ENCODE measurements around the gene GINS1. TPM values are rescaled to one million over a fixed set of nuclear protein-coding genes. Genes with fewer than 3 reads are reported as not detected.
"Not testable (repeated sequence)": the region's sequence is repeated elsewhere in the genome, so short reads cannot be mapped to it uniquely, and the experiment has no call there.

The GINS1 gene
- total RNA-seq, 3 donors from 2014 or later, result 15.3 to 25.4 (median 18.3) TPM

DNA sequence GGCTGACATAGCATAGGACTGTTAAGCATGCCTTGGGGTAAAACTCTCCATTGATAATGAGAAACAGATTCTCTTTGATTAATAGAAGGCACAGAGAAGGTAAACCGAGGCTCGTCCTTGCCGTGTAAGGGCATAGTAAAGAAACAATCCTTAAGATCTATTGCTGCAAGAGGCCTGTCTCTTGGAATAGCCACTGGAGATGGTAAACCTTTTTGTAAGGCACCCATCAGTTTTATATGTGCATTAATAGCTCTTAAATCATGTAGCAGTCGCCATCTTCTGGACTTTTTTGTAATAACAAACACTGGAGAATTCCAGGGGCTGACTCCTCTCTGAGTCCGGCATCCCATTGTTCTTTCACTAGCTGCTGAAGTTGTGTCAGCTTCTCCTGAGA lies 8.4 kb upstream of the GINS1 start:
- H3K9me3 Mint-ChIP-seq, result peaks cover 14% of the 10 kb centered on the region
- peak; percentile 60 to 73 for ATAC-seq
- H3K27me3 Mint-ChIP-seq (ENCODE audit: low read depth), result no peaks in the 10 kb centered on the region
- peaks cover 4% of the 10 kb centered on the region for H3K36me3 Mint-ChIP-seq (ENCODE audit: insufficient read depth)
- no peak for DNase-seq
- H3K4me3 Mint-ChIP-seq, result no peak overlapping the region
- no peaks in the 10 kb centered on the region for H3K4me1 Mint-ChIP-seq (ENCODE audit: low read depth)

DNA sequence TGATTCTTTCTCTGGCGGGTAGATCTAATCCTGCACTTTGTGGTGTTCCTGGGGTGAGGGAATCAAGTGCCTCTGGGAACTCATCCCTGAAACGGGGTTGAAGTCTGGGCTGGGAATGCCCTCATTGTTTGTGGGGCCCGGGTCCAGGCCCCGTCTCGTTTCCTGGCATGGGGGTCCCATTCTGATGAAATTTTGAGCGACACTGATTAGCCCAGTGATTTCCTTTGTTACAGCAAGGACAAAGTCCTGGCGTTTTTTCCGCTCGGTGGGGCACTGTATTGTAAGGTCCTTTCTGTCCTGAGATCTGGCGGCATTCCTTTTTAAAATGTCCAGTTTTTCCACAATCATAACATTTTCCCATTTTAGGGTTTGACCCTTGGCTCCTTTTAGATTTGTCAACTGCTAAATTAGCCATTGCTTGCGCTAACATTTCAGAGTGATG lies 7.2 kb upstream of the GINS1 start:
- not testable (repeated sequence) for DNase-seq; ATAC-seq; H3K36me3 Mint-ChIP-seq (ENCODE audit: insufficient read depth); H3K27me3 Mint-ChIP-seq (ENCODE audit: low read depth); H3K4me3 Mint-ChIP-seq; H3K4me1 Mint-ChIP-seq (ENCODE audit: low read depth)
- peaks cover 18% of the 10 kb centered on the region for H3K9me3 Mint-ChIP-seq

DNA sequence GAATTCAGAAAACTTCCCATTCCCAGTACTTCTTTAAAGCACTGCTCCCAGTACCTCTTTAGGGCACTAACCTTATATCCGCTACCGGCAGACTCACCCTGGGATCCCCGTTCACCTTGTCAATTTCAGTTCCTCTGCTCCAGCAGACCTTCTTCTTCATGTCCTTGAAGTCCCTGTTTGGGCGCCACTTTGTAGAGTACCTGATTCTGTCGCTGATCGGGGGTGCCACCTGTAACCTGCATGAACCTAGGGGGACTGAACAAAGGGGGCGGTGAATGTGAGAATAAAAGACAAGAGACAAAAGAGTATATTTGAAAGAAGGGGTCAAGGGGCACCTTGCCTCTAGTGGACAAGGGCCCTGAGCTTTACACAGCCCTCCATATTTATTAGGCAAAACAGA lies 4.9 kb upstream of the GINS1 start:
- Mint-ChIP-seq H3K36me3 (ENCODE audit: insufficient read depth) (peaks cover 4% of the 10 kb centered on the region), H3K4me1 (ENCODE audit: low read depth) (peaks cover 5% of the 10 kb centered on the region), H3K4me3 (no peak overlapping the region), H3K27me3 (ENCODE audit: low read depth) (no peaks in the 10 kb centered on the region), H3K9me3 (peaks cover 18% of the 10 kb centered on the region)
- DNase-seq (no peak), ATAC-seq (no peak)

DNA sequence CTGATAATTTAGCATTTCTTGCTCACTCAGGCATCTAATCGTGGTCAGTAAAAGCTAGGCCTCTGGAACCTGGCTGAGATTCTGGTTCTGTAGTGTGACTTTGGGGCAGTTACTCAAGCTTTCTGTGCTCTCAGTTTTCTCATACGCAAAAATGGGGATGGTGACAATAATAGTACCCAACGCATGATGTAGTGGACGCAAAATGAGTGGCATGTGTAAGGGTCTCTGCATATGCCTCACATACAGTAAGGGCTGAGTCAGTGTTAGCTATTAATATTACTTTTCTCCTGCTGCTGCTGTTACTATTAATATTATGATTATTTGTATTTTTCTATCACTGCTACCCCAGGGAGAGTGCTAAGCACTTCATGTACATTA lies 686 bp downstream of the GINS1 start:
- peak overlapping the region; percentile 86 for H3K4me3 Mint-ChIP-seq
- H3K9me3 Mint-ChIP-seq, result peaks cover 7% of the 10 kb centered on the region
- H3K27me3 Mint-ChIP-seq (ENCODE audit: low read depth), result no peaks in the 10 kb centered on the region
- DNase-seq, result no peak
- ATAC-seq, result peak in 1 of 2 donors; percentile 24
- H3K4me1 Mint-ChIP-seq (ENCODE audit: low read depth), result peaks cover 12% of the 10 kb centered on the region
- peaks cover 2% of the 10 kb centered on the region for H3K36me3 Mint-ChIP-seq (ENCODE audit: insufficient read depth)

DNA sequence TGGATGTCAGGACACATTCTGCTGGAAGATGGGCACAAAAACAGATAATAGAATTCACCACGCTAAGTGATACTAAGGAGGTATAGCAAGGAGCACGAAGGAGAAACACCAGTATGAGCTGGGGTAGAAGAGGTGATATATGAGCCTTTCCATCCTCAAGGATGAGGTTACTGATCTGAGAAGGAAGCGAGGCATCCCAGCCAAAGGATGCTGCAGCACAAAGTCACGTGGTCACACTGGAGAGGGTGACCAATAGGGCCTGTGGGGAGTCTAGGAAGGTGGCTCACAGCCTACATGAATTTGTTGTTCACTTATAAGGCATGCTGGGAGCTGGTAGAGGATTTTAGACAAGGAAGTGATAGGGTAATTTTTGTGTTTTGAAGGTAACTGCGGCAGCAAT lies 1.4 kb downstream of the GINS1 start:
- H3K4me1 Mint-ChIP-seq (ENCODE audit: low read depth), result peaks cover 12% of the 10 kb centered on the region
- H3K27me3 Mint-ChIP-seq (ENCODE audit: low read depth), result no peaks in the 10 kb centered on the region
- no peaks in the 10 kb centered on the region for H3K36me3 Mint-ChIP-seq (ENCODE audit: insufficient read depth)
- H3K9me3 Mint-ChIP-seq, result peaks cover 3% of the 10 kb centered on the region
- ATAC-seq (no peak), DNase-seq (no peak)
- H3K4me3 Mint-ChIP-seq, result peak overlapping the region; percentile 86

DNA sequence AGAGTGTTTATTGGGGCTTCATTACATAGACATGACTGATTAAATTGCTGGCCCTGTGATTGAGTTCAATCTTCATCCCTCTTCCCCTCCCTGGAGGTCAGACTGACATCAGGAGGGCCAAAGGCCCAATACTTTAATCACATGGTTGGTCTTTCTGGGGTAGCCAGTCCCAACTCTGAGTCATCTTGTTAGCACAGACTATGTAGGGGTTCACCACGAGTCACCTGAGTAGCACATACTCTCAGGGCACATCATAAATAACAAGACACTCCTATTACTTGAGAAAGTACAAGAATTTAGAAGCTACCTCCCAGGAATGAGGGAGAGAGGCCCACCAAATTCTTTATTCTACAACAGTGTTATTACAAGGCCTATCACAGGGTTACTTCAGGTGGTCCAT lies 11.3 kb downstream of the GINS1 start:
- Mint-ChIP-seq H3K9me3 (no peaks in the 10 kb centered on the region), H3K4me1 (ENCODE audit: low read depth) (no peaks in the 10 kb centered on the region), H3K4me3 (no peak overlapping the region), H3K27me3 (ENCODE audit: low read depth) (no peaks in the 10 kb centered on the region), H3K36me3 (ENCODE audit: insufficient read depth) (no peaks in the 10 kb centered on the region)
- ATAC-seq (no peak), DNase-seq (no peak)

DNA sequence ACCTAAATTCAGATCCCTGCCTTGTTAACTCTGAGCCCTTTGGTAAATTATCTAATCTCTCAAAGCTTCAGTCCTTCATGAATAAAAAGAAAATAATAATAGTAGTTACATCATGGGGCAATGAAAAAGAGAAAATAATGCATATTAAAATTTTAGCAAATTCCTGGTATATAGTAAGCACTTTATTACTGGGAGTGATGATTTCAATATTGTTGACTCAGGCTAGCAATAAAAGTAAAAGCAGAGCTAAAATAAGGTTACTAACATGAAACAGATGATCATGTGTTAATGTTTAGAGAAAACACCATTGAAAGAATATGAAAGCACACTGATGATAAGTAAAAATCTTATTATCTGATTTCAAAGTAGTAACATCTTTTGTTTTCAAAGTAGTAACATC lies 13.6 kb downstream of the GINS1 start:
- DNase-seq (no peak), ATAC-seq (no peak)
- H3K9me3 Mint-ChIP-seq, result no peaks in the 10 kb centered on the region
- no peaks in the 10 kb centered on the region for H3K4me1 Mint-ChIP-seq (ENCODE audit: low read depth)
- no peaks in the 10 kb centered on the region for H3K27me3 Mint-ChIP-seq (ENCODE audit: low read depth)
- H3K36me3 Mint-ChIP-seq (ENCODE audit: insufficient read depth), result no peaks in the 10 kb centered on the region
- H3K4me3 Mint-ChIP-seq, result no peak overlapping the region

DNA sequence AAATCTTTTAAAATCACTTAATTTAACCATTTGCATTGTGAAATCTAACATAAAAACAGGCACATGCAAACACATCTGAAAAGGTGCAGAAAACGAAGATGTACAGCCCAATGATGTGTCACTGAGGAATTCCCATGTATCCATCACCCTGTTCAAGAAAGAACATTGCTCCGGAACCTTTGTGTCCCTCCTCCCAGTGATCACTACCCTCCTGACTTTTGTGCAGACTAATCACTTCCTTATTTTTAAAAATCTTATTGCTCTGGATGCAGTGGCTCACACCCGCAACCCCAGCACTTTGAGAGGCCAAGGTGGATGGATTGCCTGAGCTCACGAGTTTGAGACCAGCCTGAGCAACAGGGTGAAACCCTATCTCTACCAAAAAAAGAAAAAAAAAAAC lies 14.6 kb downstream of the GINS1 start:
- DNase-seq, result no peak
- ATAC-seq, result no peak
- Mint-ChIP-seq H3K9me3 (no peaks in the 10 kb centered on the region), H3K36me3 (ENCODE audit: insufficient read depth) (no peaks in the 10 kb centered on the region), H3K27me3 (ENCODE audit: low read depth) (no peaks in the 10 kb centered on the region), H3K4me3 (no peak overlapping the region), H3K4me1 (ENCODE audit: low read depth) (no peaks in the 10 kb centered on the region)

DNA sequence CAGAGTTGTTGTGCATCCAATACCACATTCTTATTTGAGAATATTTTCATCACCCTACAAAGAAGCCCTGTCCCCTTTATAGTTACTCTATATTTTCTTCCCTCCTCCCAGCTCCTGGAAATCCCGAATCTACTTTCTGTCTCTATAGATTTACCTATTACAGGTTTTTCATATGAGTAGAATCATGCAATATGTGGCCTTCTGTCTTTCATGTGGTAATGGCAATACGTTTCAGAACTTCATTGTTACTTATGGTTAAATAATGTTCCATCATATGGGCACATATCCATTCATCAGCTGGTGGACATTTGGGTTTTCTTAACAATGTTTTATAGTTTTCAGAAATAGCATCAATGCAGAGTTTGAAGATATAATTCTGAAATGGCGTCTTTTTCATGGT lies 17.1 kb downstream of the GINS1 start:
- Mint-ChIP-seq H3K4me3 (no peak overlapping the region), H3K27me3 (ENCODE audit: low read depth) (no peaks in the 10 kb centered on the region), H3K4me1 (ENCODE audit: low read depth) (no peaks in the 10 kb centered on the region), H3K9me3 (no peaks in the 10 kb centered on the region), H3K36me3 (ENCODE audit: insufficient read depth) (peaks cover 3% of the 10 kb centered on the region)
- DNase-seq, result no peak
- no peak for ATAC-seq

DNA sequence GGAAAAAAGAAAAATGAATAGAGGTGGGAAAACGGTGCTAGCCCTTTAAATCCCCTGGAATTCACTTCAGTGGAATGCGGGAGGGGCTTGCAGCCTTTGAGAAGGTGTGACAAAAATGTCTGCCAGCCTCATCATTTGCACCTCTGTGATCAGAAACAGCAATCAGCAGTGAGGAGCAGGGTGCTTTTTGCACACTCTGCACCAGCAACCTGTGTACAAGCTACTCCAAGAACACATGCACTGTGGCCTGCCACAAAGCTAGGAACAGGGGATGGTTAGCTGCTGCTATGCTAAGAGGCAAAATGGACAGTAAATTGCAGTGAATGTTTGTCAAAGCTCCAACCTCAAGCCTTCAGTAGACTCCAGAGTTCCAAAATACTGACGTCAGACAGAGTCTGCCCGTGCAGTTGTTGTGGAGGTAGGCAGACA lies 29.7 kb downstream of the GINS1 start:
- Mint-ChIP-seq H3K27me3 (ENCODE audit: low read depth) (no peaks in the 10 kb centered on the region), H3K4me3 (no peak overlapping the region), H3K9me3 (no peaks in the 10 kb centered on the region), H3K36me3 (ENCODE audit: insufficient read depth) (no peaks in the 10 kb centered on the region), H3K4me1 (ENCODE audit: low read depth) (peaks cover 5% of the 10 kb centered on the region)
- no peak for DNase-seq
- no peak for ATAC-seq

DNA sequence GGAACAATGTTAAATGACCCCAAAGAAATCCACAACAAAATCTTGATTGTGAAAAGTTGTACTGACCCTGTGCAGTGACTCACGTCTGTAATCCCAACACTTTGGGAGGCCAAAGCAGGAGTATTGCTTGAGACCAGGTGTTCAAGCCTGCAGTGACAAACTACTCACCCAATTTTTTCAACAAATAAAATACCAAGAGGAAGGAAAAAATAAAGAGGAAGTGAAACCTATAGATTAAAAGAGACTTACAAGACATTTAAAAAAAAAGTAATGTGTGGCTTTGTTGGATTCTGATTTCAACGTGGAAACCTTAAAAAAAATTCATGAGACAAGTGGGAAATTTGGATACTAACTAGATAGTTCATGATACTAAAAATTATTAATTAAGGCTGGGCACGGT lies 31.9 kb downstream of the GINS1 start:
- Mint-ChIP-seq H3K4me3 (no peak overlapping the region), H3K9me3 (no peaks in the 10 kb centered on the region), H3K36me3 (ENCODE audit: insufficient read depth) (no peaks in the 10 kb centered on the region), H3K4me1 (ENCODE audit: low read depth) (peaks cover 5% of the 10 kb centered on the region), H3K27me3 (ENCODE audit: low read depth) (no peaks in the 10 kb centered on the region)
- ATAC-seq (no peak), DNase-seq (no peak)

DNA sequence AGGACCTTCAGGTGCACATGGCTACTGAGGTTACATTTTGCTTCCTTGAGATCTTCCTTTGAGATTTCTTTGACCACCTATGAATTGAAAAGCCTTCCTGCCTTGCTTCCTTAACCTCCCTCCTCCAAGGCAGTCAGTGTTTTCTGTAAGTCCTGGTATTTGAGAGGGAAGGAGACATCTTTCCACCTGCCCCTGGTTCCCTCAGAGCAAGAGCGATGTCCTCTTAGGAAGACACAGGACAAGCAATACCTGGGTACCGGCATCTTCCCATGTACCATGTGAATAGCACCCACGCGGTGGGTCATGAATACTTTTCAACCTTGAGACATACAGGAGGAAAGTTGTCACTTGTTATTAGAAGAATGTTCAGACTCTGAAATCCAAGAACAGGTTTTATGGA lies 37.1 kb downstream of the GINS1 start:
- no peaks in the 10 kb centered on the region for H3K9me3 Mint-ChIP-seq
- H3K36me3 Mint-ChIP-seq (ENCODE audit: insufficient read depth), result peaks cover 19% of the 10 kb centered on the region
- H3K27me3 Mint-ChIP-seq (ENCODE audit: low read depth), result no peaks in the 10 kb centered on the region
- ATAC-seq, result no peak
- H3K4me3 Mint-ChIP-seq, result no peak overlapping the region
- no peak for DNase-seq
- H3K4me1 Mint-ChIP-seq (ENCODE audit: low read depth), result peaks cover 3% of the 10 kb centered on the region

DNA sequence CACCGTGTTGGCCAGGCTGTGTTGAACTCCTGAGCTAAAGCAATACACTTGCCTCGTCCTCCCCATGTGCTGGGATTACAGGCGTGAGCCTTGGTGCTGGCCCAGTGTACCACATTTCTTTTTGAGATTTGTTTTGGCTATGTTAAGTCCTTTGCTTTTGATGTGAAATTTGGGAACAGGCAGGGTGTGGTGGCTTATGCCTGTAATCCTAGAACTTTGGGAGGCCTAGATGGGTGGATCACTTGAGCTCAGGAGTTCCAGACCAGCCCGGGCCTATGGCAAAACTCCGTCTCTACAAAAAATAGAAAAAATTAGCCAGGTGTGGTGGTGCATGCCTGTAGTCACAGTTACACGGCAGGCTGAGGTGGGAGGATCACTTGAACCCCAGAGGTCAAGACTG lies 40.2 kb downstream of the GINS1 start:
- DNase-seq (no peak), ATAC-seq (no peak)
- H3K4me3 Mint-ChIP-seq, result no peak overlapping the region
- peaks cover 19% of the 10 kb centered on the region for H3K36me3 Mint-ChIP-seq (ENCODE audit: insufficient read depth)
- H3K9me3 Mint-ChIP-seq, result no peaks in the 10 kb centered on the region
- H3K4me1 Mint-ChIP-seq (ENCODE audit: low read depth), result peaks cover 3% of the 10 kb centered on the region
- no peaks in the 10 kb centered on the region for H3K27me3 Mint-ChIP-seq (ENCODE audit: low read depth)

DNA sequence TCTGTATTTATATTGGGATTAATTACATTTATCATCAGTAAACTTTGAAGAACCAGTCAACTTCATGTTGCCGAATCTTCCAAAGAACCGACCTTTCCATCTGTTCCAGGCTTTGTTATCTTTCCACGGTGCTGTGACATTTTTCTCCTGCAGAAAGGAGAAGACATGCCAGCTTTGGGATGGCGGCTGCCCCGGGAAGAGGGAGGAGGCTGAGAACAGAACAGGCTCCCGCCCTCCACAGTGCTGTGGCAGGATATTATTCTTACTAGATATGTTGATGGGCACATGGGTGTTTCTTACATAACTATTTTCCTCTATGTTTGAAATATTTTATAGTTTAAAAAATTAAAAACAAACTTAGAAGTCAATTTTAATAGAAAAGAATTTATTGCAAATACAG lies 44.9 kb downstream of the GINS1 start:
- H3K36me3 Mint-ChIP-seq (ENCODE audit: insufficient read depth), result peaks cover 9% of the 10 kb centered on the region
- no peaks in the 10 kb centered on the region for H3K4me1 Mint-ChIP-seq (ENCODE audit: low read depth)
- H3K4me3 Mint-ChIP-seq, result no peak overlapping the region
- ATAC-seq, result no peak
- DNase-seq, result no peak
- H3K9me3 Mint-ChIP-seq, result no peaks in the 10 kb centered on the region
- no peaks in the 10 kb centered on the region for H3K27me3 Mint-ChIP-seq (ENCODE audit: low read depth)

DNA sequence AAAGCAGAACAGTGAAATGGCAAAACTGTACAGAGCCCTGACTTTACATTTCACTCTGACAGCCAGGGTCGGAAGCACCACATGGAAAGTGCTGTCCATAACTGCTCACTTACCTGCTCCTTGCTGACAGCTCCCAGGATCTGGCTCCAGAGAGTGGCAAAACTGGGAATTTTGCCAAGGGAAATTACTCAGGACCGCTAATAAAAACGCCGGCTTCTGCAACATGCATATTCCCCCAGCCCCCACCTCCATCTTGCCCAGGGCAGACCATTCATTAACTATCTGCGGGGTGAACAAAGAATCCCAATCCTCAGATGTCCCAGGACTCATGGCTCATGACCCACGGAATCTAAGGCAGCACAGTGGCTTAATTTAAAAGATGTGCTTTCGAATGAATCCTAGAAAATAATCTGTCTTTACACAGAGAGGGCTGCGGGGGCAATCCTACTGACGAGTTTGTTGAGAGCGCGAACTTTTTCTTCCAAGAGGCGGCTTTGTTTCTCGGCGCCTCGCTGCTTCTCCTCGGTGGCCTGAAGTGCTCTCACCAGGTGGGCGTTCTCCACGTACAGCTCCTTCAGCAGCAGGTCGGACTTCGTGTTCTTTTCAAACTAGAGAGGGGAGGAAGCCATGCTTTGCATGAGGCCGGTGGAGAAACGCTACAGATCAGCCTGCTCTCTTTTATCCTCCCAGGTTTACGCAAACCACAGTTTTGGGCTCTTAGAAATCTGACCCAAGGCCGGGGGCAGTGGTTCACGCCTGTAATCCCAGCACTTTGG lies 45.8 kb downstream of the GINS1 start:
- Mint-ChIP-seq H3K4me1 (ENCODE audit: low read depth) (no peaks in the 10 kb centered on the region), H3K9me3 (no peaks in the 10 kb centered on the region), H3K27me3 (ENCODE audit: low read depth) (no peaks in the 10 kb centered on the region), H3K4me3 (no peak overlapping the region), H3K36me3 (ENCODE audit: insufficient read depth) (peaks cover 7% of the 10 kb centered on the region)
- DNase-seq, result no peak
- no peak for ATAC-seq

Data from activated T-cell treated with anti-CD3 and anti-CD28 coated beads, Interleukin-2, amount 50 U/mL, for 4 hours (primary cell).